ENCODE measurements around the gene KRTAP5-2.

The KRTAP5-2 gene

DNA sequence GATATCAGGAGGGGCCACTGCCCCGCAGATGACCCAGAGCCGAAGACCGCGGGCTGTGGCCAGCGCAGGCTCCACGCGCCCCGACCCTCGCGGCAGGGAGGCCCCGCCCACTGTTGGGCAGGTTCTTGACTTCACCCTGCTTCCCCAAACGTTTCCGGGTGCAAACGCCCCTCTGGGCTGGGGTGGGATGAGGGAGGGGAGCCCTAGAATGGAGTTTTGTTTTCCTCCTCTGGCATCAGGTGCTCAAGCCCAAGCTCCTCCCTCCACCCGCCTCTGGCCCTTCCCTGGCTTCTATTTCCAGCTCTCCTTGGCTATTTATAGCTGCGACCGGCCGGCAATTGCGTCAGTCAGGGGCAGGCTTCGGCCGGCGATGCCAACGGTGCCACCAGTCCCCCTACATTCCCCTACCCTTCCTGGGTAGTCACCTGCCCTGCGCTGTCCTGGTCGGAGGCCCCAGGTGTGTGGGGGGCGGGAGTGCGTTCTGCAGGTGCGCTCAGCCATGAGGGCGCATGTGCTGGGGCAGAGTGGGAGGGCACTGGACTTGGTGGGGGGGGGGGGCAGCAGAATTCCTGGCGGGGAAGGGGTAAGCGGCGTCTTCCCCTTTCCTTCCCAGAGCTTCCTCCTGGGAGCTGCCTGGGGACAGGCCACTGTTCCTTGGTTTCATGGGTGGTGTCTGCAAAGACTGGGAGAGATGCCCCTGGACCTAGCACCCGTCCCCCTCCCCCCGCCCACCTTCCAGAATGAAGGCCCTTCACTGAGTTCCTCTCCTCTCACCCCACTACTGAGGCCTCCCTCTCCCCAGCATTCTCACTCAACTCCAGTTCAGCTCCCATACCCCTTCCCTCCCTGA lies 49.6 kb downstream of the KRTAP5-2 start:
- H3K4me3 ChIP-seq (ENCODE audit: low read depth, low read length) = peak overlapping the region; percentile 30
- TF ChIP-seq, protein P1, sequence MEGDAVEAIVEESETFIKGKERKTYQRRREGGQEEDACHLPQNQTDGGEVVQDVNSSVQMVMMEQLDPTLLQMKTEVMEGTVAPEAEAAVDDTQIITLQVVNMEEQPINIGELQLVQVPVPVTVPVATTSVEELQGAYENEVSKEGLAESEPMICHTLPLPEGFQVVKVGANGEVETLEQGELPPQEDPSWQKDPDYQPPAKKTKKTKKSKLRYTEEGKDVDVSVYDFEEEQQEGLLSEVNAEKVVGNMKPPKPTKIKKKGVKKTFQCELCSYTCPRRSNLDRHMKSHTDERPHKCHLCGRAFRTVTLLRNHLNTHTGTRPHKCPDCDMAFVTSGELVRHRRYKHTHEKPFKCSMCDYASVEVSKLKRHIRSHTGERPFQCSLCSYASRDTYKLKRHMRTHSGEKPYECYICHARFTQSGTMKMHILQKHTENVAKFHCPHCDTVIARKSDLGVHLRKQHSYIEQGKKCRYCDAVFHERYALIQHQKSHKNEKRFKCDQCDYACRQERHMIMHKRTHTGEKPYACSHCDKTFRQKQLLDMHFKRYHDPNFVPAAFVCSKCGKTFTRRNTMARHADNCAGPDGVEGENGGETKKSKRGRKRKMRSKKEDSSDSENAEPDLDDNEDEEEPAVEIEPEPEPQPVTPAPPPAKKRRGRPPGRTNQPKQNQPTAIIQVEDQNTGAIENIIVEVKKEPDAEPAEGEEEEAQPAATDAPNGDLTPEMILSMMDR (IDR thresholded peaks at IDR 0.05; ENCODE audit: control insufficient read depth, extremely low read depth, insufficient read depth) = no peak
- DNase-seq (ENCODE audit: low read depth) = peak; percentile 45

DNA sequence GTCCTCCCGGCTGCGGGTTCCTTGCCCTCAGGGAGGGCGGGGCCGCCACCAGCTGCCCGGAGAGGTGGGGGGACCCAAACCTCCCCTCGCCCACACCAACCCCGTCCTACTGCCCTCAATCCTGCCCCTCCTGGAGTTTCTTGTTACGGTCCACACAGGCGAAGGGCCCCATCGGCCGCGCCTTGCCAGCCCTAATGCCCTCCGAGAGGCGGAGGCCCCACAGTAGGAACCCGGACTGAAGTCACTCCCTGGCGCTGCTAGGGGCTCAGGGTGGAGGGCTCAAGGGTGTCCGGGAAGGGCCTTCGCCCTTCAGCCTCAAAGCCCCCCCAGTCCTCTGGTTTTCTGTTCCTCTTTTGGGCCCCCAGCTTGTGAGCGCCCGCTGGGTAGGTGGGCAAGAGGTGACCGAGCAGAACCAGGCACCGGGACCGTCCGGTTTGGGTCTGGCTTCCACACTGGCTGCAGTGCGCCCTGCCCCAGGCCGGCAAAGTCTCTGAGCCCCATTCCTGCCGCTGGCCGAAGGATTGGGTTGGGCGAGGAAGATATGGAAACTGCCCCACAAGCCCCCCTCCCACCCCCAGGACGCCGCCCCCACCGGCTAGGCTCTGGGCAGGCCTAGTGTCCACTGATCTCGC lies 50.5 kb downstream of the KRTAP5-2 start:
- no peak overlapping the region for H3K4me3 ChIP-seq (ENCODE audit: low read depth, low read length)
- TF ChIP-seq, protein P1 (IDR thresholded peaks at IDR 0.05; ENCODE audit: control insufficient read depth, extremely low read depth, insufficient read depth) = no peak
- no peak for DNase-seq (ENCODE audit: low read depth)

All from LNCaP clone FGC (cell line).